Upper lobe of left lung (tissue), 4 donors: ENCODE measurements around the gene XYLT1.

Experiments used
- CTCF ChIP-seq, 6 experiments: fragments of 450-650 bp in 4 of 6; fragments of 200-600 bp in 2 of 6; sonication (generic) in 2 of 6; IDR thresholded peaks; one replicate each; pipeline ENCODE4 v1.5.1; 2016 to 2019; ENCODE audit warnings: antibody characterized with exemption in 6 of 6
- EP300 ChIP-seq, 4 donors: sonication (generic); formaldehyde crosslinking; IDR thresholded peaks; one replicate each; pipeline ENCODE4 v1.5.1; 2017; ENCODE audit warnings: antibody characterized with exemption in 4 of 4, control low read depth in 2 of 4
- POLR2A ChIP-seq, 4 donors: fragments of 450-650 bp; IDR thresholded peaks; one replicate each; pipeline ENCODE4 v1.5.1; 2016 to 2017; ENCODE audit warnings: antibody characterized with exemption in 4 of 4, mild to moderate bottlenecking in 2 of 4
- POLR2AphosphoS5 ChIP-seq, 2 donors: sonication (generic); formaldehyde crosslinking; IDR thresholded peaks; one replicate each; pipeline ENCODE4 v1.5.1; 2017; ENCODE audit warnings: antibody characterized with exemption in 2 of 2

DNA sequence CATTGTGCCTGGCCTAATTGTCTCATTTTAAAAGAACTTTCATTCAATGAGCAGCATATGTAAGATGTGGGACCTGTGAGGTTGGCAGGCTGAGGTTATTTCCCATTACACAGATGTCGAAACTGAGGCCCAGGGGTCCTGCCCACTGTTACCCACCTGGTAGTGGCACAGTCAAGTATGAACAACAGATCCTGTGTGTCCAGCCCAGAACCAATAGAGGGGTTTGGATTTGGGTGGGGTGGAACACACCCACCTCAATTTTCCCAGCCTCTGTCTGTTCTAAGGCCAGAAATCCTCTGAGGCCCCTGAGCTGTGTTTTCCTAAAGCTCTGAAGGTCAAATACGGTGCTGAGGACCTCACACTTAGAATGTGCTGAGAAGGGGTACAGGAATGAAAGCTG lies 179.5 kb downstream of the XYLT1 start:
- no peak for TF ChIP-seq EP300 (IDR thresholded peaks at IDR 0.05)
- no peak for TF ChIP-seq POLR2A (IDR thresholded peaks at IDR 0.05)
- no peak for TF ChIP-seq CTCF (IDR thresholded peaks at IDR 0.05)
- no peak for TF ChIP-seq POLR2AphosphoS5 (IDR thresholded peaks at IDR 0.05)
